Pancreas (tissue), 10 donors: ENCODE data around the gene POMT1. TPM values are rescaled to one million over a fixed set of nuclear protein-coding genes. Genes with fewer than 3 reads are reported as not detected.

Experiments used
- ATAC-seq, 4 donors: fragments of 200-7000 bp; cut with Tn5 transposase; one replicate each; pipeline versions ENCODE4 v1.8.0 to v1.9.1; 2020; ENCODE audit warnings: mild to moderate bottlenecking in 4 of 4, moderate library complexity in 4 of 4
- DNase-seq, 6 donors: peaks; one replicate each; pipeline ENCODE4 v3.0.0-alpha.2; 2020
- FAIRE-seq: peaks from 2 replicates; lab custom pipeline; 2012; peaks lifted over from hg19 to GRCh38; lab: Jason Lieb, UNC
- H3K27ac ChIP-seq, 4 donors: fragments of 200-600 bp; sonication (generic); 1 replicate in 3 of 4; 2 replicates in 1 of 4; pipeline versions ENCODE4 v1.5.0 to v1.8.0; 2020
- H3K27me3 ChIP-seq, 4 donors: fragments of 200-600 bp; one replicate each; pipeline ENCODE4 v1.8.0; 2021
- H3K36me3 ChIP-seq, 3 donors: fragments of 200-600 bp; sonication (generic) in 1 of 3; one replicate each; pipeline versions ENCODE4 v1.5.0 to v1.8.0; 2020 to 2021
- H3K4me1 ChIP-seq, 3 donors: fragments of 200-600 bp; one replicate each; pipeline ENCODE4 v1.8.0; 2021
- H3K4me3 ChIP-seq, 4 donors: fragments of 200-600 bp; sonication (generic) in 2 of 4; one replicate each; pipeline versions ENCODE4 v1.5.0 to v1.8.0; 2020 to 2021
- H3K9me3 ChIP-seq, 4 donors: fragments of 200-600 bp; one replicate each; pipeline ENCODE4 v1.8.0; 2021
- CTCF ChIP-seq, 4 donors: fragments of 200-600 bp; sonication (generic) in 3 of 4; IDR thresholded peaks; one replicate each; pipeline versions ENCODE4 v1.5.0 to v1.8.0; 2021; ENCODE audit warnings: antibody characterized with exemption in 4 of 4
- WGBS, 2 donors: extraction: QIAGEN DNeasy Blood & Tissue Kit; methylation state at CpG; one replicate each; pipeline ENCODE4 v1.1.7; 2013; 5-methylcytosine and 5-hydroxymethylcytosine counted together
- intact Hi-C, 3 donors: fragments of 100-400 bp; cut with DNase I; formaldehyde crosslinking; loops; one replicate each; pipeline versions ENCODE4 v1.11.1 to v1.14.2; 2022
- polyA plus RNA-seq, 2 donors: library from polyadenylated mRNA; stranded (reverse); fragments of 200-250 nt; gene quantifications; one replicate each; pipeline ENCODE4 v1.2.3, GENCODE V29; 2013
- total RNA-seq, 6 donors: library from RNA; stranded (reverse); fragmentation: NEBNext Ultra II Directional in 4 of 6; extraction: Animal tissue kit (Norgen Biotek cat#: 25700) in 4 of 6; gene quantifications; one replicate each; pipeline versions ENCODE4 v1.2.1 to v1.2.4, GENCODE V29; 2021 to 2023
- donor health status: healthy with polysubstance abuse.
- donor health status: DM: no; HTN: no; CAD: no; lungs with moderate emphysema.
- donor health status: DM: no; HTN: no; CAD: no.
- donor health status: control.
- donor health status: control.
- donor health status: Bipolar disorder and iron deficiency.
- donor health status: DM: yes; HTN: yes; CAD: no.
- donor health status: DM: no; HTN: no; CAD: no.
- donor health status: DM: no; HTN: no; CAD: no.
- donor health status: DM: yes; HTN: yes; CAD: no.

The POMT1 gene
- total and polyA plus RNA-seq, 8 donors: 11.3 to 66.5 (median 16.5) TPM

- no peak overlapping the region for H3K27ac ChIP-seq
- DNase-seq (no peak), FAIRE-seq (no peak), ATAC-seq (no peak)
- intact Hi-C loops: no loop called here
- TF ChIP-seq CTCF (IDR thresholded peaks at IDR 0.05): no peak
- H3K4me3 ChIP-seq: no peak overlapping the region
- H3K9me3 ChIP-seq: no peaks in the 10 kb centered on the region
- H3K4me1 ChIP-seq: no peaks in the 10 kb centered on the region
- peaks cover 0 to 59% (median 8%) of the 10 kb centered on the region in 3 donors for H3K36me3 ChIP-seq
- no peaks in the 10 kb centered on the region for H3K27me3 ChIP-seq
- 97% methylated on average over 20 of the region's 20 CpGs for WGBS, 2 donors
These were observed 15.8 kb downstream of the POMT1 start for GRCh38 chr9:131518553-131518952.

- Histone ChIP-seq H3K27me3 (no peaks in the 10 kb centered on the region), H3K4me1 (no peaks in the 10 kb centered on the region), H3K4me3 (no peak overlapping the region), H3K9me3 (no peaks in the 10 kb centered on the region), H3K27ac (no peak overlapping the region), H3K36me3 (peaks cover 0 to 65% (median 8%) of the 10 kb centered on the region in 3 donors)
- ATAC-seq: no peak
- intact Hi-C loops: no loop called here
- 80 to 81% methylated on average over 16 of the region's 16 CpGs for WGBS, 2 donors
- no peak for FAIRE-seq
- TF ChIP-seq CTCF (IDR thresholded peaks at IDR 0.05): no peak
- DNase-seq: no peak
These were observed 17.8 kb downstream of the POMT1 start for GRCh38 chr9:131520503-131520902.

- intact Hi-C loops: no loop called here
- no peak overlapping the region for H3K27ac ChIP-seq
- no peaks in the 10 kb centered on the region for H3K27me3 ChIP-seq
- DNase-seq (no peak), FAIRE-seq (no peak), ATAC-seq (no peak)
- WGBS, 2 donors: 89 to 95% methylated on average over 10 of the region's 10 CpGs
- H3K9me3 ChIP-seq: no peaks in the 10 kb centered on the region
- no peaks in the 10 kb centered on the region for H3K4me1 ChIP-seq
- peaks cover 0 to 69% (median 8%) of the 10 kb centered on the region in 3 donors for H3K36me3 ChIP-seq
- TF ChIP-seq CTCF (IDR thresholded peaks at IDR 0.05): no peak
- H3K4me3 ChIP-seq: no peak overlapping the region
These were observed 18.5 kb downstream of the POMT1 start for GRCh38 chr9:131521203-131521602.

GRCh38 chr9:131521822-131522221, 19.1 kb downstream of the POMT1 start:
- Histone ChIP-seq H3K27me3 (no peaks in the 10 kb centered on the region), H3K36me3 (peaks cover 0 to 66% (median 8%) of the 10 kb centered on the region in 3 donors), H3K9me3 (no peaks in the 10 kb centered on the region), H3K4me1 (no peaks in the 10 kb centered on the region), H3K4me3 (no peak overlapping the region), H3K27ac (no peak overlapping the region)
- FAIRE-seq (no peak), ATAC-seq (no peak), DNase-seq (no peak)
- intact Hi-C loops: no loop called here
- no peak for TF ChIP-seq CTCF (IDR thresholded peaks at IDR 0.05)
- 95 to 99% methylated on average over 13 of the region's 13 CpGs for WGBS, 2 donors

GRCh38 chr9:131522257-131523085, 19.8 kb downstream of the POMT1 start:
- intact Hi-C loops: no loop called here
- FAIRE-seq (no peak), ATAC-seq (peak in 1 of 4 donors; percentile 5), DNase-seq (no peak)
- 92 to 95% methylated on average over 29 of the region's 29 CpGs for WGBS, 2 donors
- Histone ChIP-seq H3K27ac (no peak overlapping the region), H3K27me3 (no peaks in the 10 kb centered on the region), H3K36me3 (peaks cover 0 to 61% (median 8%) of the 10 kb centered on the region in 3 donors), H3K4me1 (no peaks in the 10 kb centered on the region), H3K4me3 (no peak overlapping the region), H3K9me3 (no peaks in the 10 kb centered on the region)
- TF ChIP-seq CTCF (IDR thresholded peaks at IDR 0.05): no peak
